ENCODE data around the gene SIX3.

- TF ChIP-seq POLR2A (IDR thresholded peaks at IDR 0.05) (no peak), CTCF (IDR thresholded peaks at IDR 0.05) (no peak)
Measured at GRCh38 chr2:44927985-44928482, 13.5 kb upstream of the SIX3 start.

All from right lobe of liver (tissue), 4 donors.